GM10266 (cell line): Measurements from ENCODE around the gene SLC6A19.

ENCODE experiments used
- DNase-seq: peaks from one replicate; pipeline ENCODE4 v3.0.0; 2012; ENCODE audit errors: extremely low spot score
- CTCF ChIP-seq: IDR thresholded peaks from 2 replicates; pipeline ENCODE4 v1.5.1; 2012; ENCODE audit warnings: mild to moderate bottlenecking, low read depth; ENCODE audit not compliant: control insufficient read depth, insufficient read depth; ENCODE audit errors: missing control alignments

SLC6A19 gene

DNA sequence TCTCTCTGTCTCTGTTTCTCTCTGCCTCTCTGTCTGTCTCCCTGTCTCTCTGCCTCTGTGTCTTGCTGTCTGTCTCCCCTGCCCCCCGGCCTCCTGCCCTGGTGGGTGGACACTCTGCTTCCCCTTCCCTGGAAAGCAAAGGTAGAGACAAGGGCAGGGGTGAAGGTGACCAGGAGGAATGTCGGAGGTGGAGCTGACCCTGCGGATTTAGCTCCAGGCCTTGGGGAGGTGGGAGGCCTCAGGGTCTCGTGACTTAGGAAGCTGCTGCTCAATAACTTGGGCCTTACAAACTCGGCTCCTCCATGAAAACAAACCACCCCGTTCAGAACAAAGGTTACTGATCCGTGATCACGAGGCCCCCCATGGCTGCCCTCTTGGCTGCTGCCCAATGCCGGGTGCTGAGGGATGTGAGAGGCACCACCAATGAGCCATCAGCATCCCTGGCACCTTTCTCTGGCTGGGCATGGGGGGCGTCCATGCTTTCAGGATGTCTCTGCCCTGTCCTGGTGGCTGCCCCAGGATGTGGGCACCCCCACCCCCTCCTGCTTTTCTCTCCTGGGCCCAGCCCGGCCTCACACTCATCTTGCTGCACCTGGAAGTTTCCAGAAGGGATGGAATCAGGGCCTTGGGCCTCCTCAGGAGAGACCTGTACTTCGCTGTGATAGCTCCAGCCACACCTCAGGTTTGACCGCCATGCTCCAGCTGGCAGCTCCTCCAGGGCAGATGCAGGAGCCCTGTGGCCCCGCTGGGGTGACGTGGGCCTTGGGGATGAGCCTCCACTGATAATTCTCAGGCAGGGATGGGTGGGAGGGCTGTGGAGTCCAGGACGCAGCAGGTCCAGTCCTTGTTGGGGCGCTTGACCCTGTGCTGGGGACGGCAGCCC is 14.8 kb upstream of the SLC6A19 start:
- TF ChIP-seq CTCF: no peak
- no peak for DNase-seq

GRCh38 chr5:1187234-1187949 is 14.0 kb upstream of the SLC6A19 start:
- no peak for DNase-seq
- TF ChIP-seq CTCF: no peak

- TF ChIP-seq CTCF: no peak
- no peak for DNase-seq
Observed at GRCh38 chr5:1187950-1188334, 13.5 kb upstream of the SLC6A19 start.

DNA sequence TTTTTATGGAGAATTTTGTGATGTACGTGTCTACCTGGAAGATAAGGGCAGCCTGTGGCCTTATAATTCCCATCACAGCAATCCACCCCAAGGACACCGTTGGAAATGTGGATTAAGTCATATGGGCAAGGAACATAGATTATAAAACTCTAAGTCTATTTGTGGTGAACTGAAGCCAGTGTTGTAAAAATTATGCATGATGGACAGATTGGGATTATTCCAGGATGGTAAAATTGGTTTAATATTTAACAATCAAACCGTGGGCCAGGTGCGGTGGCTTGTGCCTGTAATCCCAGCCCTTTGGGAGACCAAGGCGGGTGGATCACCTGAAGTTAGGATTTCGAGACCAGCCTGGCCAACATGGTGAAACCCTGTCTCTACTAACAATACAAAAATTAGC is 12.9 kb upstream of the SLC6A19 start:
- no peak for DNase-seq
- TF ChIP-seq CTCF: no peak

- no peak for TF ChIP-seq CTCF
- DNase-seq: no peak
Observed at GRCh38 chr5:1189269-1189668, 12.1 kb upstream of the SLC6A19 start.

GRCh38 chr5:1190278-1190677 is 11.1 kb upstream of the SLC6A19 start:
- no peak for TF ChIP-seq CTCF
- no peak for DNase-seq

DNA sequence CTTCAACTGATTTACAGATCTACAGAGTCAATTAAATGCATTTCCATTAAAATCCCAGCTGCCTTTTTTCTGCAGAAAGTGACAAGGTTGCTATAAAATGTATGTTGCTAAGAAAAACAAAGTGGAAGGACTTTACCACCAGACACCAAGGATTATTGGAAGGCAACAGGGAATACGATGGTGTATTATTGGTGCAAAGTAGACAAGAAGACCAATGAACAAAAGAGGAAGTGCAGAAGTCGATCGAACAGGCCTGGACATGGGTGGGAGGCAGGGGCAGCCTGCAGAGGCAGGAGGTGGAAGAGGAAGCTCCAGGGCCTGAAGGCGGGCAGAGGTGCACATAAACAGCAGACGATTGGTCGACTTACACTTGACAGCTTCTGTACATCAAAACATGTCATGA is 10.6 kb upstream of the SLC6A19 start:
- TF ChIP-seq CTCF: no peak
- DNase-seq: no peak
